Left ventricle myocardium inferior (tissue), 1 donor: ENCODE results near the gene GPD1L. TPM values are rescaled to one million over a fixed set of nuclear protein-coding genes. Genes with fewer than 3 reads are reported as not detected.

ENCODE experiments used
- DNase-seq: peaks from one replicate; pipeline ENCODE4 v3.0.0-alpha.2; 2020
- H3K27ac ChIP-seq: fragments of 200-600 bp; replicated peaks from 2 replicates; pipeline ENCODE4 v1.8.0; 2021
- H3K27me3 ChIP-seq: fragments of 200-600 bp; 2 replicates; pipeline ENCODE4 v1.8.0; 2021; ENCODE audit warnings: low read depth
- H3K36me3 ChIP-seq: fragments of 200-600 bp; 2 replicates; pipeline ENCODE4 v1.8.0; 2021
- H3K4me1 ChIP-seq: fragments of 200-600 bp; 2 replicates; pipeline ENCODE4 v1.8.0; 2021
- H3K4me3 ChIP-seq: fragments of 200-600 bp; 2 replicates; pipeline ENCODE4 v1.8.0; 2021; ENCODE audit warnings: mild to moderate bottlenecking, moderate library complexity
- H3K9me3 ChIP-seq: fragments of 200-600 bp; replicated peaks from 2 replicates; pipeline ENCODE4 v1.8.0; 2021
- intact Hi-C: fragments of 100-400 bp; cut with micrococcal nuclease; formaldehyde crosslinking; loops from one replicate; pipeline ENCODE4 v1.11.0; 2022
- total RNA-seq: library from RNA; stranded (reverse); fragmentation: NEBNext Ultra II Directional; extraction: Animal tissue kit (Norgen Biotek cat#: 25700); gene quantifications from one replicate; pipeline ENCODE4 v1.2.1, GENCODE V29; 2021
- TF ChIP-seq, protein P1 (sequence below): fragments of 200-600 bp; IDR thresholded peaks from 2 replicates; pipeline ENCODE4 v1.8.0; 2021; ENCODE audit warnings: antibody characterized with exemption, mild to moderate bottlenecking, borderline replicate concordance
- donor health status: DM: no; HTN: yes; CAD: no; lungs with severe emphysema.

Gene GPD1L
- total RNA-seq, 1 donor from 2014 or later = 437 TPM

DNA sequence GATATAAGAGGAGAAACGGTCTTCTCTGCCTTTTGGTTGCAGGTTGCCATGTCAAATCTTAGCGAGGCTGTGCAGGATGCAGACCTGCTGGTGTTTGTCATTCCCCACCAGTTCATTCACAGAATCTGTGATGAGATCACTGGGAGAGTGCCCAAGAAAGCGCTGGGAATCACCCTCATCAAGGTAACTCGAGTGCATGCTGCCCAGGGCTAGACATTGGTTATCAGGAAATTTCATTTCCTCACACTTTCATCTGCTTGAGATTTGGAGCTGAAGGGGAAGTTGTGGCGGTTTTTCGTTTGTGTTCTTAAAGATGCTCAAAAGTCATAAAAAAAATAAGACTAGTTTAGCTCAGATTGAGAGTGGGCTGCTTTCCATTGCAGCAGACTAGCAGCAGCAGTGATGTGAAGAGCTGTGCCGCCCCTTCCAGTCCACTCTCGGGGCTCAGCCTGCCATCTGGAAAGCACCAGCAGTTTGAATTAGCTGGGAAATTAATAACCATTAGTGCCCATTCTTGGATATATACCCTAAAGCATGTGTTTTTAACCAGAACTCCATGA lies 32.2 kb downstream of the GPD1L start:
- intact Hi-C loops = no loop called here
- Histone ChIP-seq H3K4me3 (no peak overlapping the region), H3K36me3 (peaks cover 34% of the 10 kb centered on the region), H3K9me3 (no peaks in the 10 kb centered on the region), H3K4me1 (peaks cover 59% of the 10 kb centered on the region), H3K27ac (no peak overlapping the region), H3K27me3 (no peaks in the 10 kb centered on the region)
- DNase-seq = no peak
- TF ChIP-seq, protein P1, sequence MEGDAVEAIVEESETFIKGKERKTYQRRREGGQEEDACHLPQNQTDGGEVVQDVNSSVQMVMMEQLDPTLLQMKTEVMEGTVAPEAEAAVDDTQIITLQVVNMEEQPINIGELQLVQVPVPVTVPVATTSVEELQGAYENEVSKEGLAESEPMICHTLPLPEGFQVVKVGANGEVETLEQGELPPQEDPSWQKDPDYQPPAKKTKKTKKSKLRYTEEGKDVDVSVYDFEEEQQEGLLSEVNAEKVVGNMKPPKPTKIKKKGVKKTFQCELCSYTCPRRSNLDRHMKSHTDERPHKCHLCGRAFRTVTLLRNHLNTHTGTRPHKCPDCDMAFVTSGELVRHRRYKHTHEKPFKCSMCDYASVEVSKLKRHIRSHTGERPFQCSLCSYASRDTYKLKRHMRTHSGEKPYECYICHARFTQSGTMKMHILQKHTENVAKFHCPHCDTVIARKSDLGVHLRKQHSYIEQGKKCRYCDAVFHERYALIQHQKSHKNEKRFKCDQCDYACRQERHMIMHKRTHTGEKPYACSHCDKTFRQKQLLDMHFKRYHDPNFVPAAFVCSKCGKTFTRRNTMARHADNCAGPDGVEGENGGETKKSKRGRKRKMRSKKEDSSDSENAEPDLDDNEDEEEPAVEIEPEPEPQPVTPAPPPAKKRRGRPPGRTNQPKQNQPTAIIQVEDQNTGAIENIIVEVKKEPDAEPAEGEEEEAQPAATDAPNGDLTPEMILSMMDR = no peak

DNA sequence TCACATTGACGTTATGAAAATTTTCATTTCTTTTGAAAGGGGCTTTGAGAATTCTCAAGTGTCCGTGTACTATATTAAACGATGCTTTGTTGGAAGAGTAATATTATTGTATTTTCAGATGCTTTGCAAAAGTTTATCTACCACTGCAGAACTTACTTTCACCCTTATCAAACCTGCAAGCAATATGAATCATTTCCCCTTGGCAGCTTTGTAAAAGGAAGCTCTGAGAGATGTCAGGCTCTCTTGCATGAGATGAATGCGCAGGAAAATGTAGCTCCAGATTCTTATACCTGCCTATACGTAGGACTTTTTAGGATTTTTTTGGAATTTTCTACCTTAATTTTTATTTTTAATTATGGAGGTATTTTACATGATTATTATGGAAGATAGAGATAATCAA lies 34.5 kb downstream of the GPD1L start:
- no peak for DNase-seq
- intact Hi-C loops = no loop called here
- no peaks in the 10 kb centered on the region for H3K27me3 ChIP-seq
- H3K9me3 ChIP-seq = no peaks in the 10 kb centered on the region
- no peak overlapping the region for H3K27ac ChIP-seq
- H3K36me3 ChIP-seq = peaks cover 27% of the 10 kb centered on the region
- H3K4me3 ChIP-seq = no peak overlapping the region
- peaks cover 55% of the 10 kb centered on the region for H3K4me1 ChIP-seq
- TF ChIP-seq, protein P1 = no peak

DNA sequence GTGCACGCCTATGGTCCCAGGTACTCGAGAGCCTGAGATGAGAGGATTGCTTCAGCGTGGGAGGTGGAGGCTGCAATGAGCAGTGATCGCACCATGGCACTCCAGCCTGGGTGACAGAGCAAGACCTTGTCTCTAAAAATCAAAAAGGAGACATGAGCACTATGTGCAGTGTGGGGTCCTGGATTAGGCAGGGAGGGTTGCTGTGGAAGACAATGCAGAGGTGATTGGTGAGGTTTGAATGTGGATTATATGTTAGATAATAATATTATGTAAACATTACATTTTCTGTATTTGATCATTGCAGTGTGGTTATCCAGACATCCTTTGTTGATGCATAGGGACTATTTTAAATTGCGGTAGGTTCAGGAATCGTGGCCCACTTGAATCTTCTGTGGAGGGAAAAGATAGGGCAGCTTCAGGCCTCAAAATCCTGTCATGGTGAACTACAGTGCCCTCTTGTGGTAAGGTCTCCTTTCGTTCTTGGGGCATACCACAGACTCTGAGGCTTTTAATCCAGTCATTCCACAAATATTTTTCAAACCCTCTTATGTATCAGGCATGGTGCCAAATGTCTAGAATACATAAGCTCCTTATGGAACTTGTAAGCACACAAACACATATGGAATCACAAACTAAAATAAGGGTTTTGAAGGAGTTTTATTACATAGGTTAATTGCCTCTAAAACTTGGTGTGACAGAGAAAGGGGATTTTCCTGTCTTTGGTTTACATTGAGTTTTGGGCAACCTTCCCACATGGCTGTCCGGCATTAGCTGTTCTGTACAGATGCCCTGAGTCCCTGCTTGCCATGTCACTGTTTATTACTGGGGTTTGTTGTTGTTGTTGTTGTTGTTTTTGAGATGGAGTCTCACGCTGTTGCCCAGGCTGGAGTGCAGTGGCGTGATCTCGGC lies 37.7 kb downstream of the GPD1L start:
- intact Hi-C loops = loop anchor here (2.0 kb wide), 1 partner anchor 125 kb away; no protein-coding TSS in a partner anchor

DNA sequence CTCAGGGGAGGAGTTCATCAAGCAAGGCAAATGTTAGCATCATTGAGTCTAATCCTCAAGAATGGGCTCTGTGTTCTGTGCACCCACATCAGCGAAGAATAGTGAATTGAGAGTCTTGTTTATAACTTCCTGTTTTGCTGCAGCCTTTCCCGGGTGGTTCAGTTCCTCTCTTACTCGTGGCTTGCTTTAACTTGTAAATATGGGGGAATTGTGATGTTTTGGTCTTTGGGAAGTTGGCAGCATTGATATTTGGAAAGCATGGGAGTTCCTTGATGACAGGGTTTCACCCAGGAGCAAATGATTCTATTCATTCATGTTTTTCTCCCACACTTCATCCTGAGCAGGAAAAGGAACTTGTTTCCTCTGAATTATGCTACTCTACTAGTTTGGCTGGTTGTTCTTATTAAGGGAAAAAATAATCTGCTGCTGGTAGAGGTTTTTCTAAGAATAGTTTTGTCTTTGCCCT lies 40.4 kb downstream of the GPD1L start:
- Histone ChIP-seq H3K4me3 (no peak overlapping the region), H3K4me1 (peaks cover 32% of the 10 kb centered on the region), H3K27ac (no peak overlapping the region), H3K9me3 (no peaks in the 10 kb centered on the region), H3K27me3 (no peaks in the 10 kb centered on the region), H3K36me3 (peaks cover 61% of the 10 kb centered on the region)
- no peak for DNase-seq
- intact Hi-C loops = no loop called here
- TF ChIP-seq, protein P1 = no peak

More for the DNA sequence above, 37.7 kb downstream of the GPD1L start:
- no peak overlapping the region for H3K27ac ChIP-seq
- peaks cover 43% of the 10 kb centered on the region for H3K4me1 ChIP-seq
- DNase-seq = no peak
- TF ChIP-seq, protein P1 = peak; percentile 84
- no peaks in the 10 kb centered on the region for H3K27me3 ChIP-seq
- H3K36me3 ChIP-seq = peaks cover 56% of the 10 kb centered on the region
- H3K4me3 ChIP-seq = no peak overlapping the region
- H3K9me3 ChIP-seq = no peaks in the 10 kb centered on the region

DNA sequence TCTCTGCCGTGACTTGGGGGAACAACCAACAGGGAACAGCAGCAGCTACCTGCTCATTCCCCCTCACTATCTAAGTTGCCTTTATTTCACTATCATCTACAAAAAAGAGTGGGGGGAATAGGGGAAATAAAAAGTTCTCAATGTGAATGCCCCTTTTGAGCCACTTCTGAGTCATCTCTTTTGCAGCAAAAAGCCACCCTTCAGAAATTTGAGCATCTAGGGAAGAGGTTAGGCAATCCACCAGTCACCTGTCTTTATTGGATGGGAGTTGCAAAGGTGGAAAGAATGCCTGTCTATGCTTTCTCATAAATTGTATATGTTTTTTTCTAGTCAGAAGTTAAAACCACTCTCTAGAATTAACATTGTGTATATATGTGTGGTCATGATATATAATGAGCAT lies 41.1 kb downstream of the GPD1L start:
- intact Hi-C loops = no loop called here
- H3K36me3 ChIP-seq = peaks cover 61% of the 10 kb centered on the region
- no peak overlapping the region for H3K27ac ChIP-seq

More for the DNA sequence above, 41.1 kb downstream of the GPD1L start:
- H3K4me1 ChIP-seq = peaks cover 32% of the 10 kb centered on the region
- H3K27me3 ChIP-seq = no peaks in the 10 kb centered on the region
- DNase-seq = no peak
- no peaks in the 10 kb centered on the region for H3K9me3 ChIP-seq
- TF ChIP-seq, protein P1 = no peak
- H3K4me3 ChIP-seq = no peak overlapping the region
